PC-9 (cell line): ENCODE measurements around the gene RAB1B.

Experiments
- EZH2 ChIP-seq: fragments of 200-600 bp; sonication (generic); IDR thresholded peaks from 2 replicates; pipeline ENCODE4 v1.8.0; 2017; ENCODE audit warnings: antibody characterized with exemption, low read depth
- TF ChIP-seq, protein P1 (sequence below): fragments of 200-600 bp; sonication (generic); conservative IDR thresholded peaks from 2 replicates; pipeline ENCODE4 v1.6.1; 2017; ENCODE audit warnings: mixed run types, antibody characterized with exemption, mild to moderate bottlenecking, moderate library complexity

DNA sequence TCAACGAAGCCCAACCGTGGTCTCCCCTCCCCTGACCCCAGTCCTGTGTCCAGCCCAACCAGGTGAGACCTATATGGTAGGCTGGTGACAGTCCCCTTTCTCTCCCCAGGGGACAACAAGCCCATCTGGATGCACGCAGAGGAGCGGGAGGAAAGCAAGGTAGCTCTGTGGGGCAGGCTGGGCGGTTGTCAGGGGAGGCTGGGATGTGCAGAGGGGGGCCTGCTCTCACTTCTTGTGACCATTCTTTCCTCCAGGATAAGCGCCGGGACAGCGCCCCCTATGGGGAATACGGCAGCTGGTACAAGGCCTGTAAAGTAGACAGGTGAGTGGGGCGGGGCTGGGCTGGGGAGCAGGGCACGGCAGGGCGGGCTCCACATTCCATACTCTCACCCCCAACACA, 3.5 kb upstream of the RAB1B start:
- TF ChIP-seq, protein P1, sequence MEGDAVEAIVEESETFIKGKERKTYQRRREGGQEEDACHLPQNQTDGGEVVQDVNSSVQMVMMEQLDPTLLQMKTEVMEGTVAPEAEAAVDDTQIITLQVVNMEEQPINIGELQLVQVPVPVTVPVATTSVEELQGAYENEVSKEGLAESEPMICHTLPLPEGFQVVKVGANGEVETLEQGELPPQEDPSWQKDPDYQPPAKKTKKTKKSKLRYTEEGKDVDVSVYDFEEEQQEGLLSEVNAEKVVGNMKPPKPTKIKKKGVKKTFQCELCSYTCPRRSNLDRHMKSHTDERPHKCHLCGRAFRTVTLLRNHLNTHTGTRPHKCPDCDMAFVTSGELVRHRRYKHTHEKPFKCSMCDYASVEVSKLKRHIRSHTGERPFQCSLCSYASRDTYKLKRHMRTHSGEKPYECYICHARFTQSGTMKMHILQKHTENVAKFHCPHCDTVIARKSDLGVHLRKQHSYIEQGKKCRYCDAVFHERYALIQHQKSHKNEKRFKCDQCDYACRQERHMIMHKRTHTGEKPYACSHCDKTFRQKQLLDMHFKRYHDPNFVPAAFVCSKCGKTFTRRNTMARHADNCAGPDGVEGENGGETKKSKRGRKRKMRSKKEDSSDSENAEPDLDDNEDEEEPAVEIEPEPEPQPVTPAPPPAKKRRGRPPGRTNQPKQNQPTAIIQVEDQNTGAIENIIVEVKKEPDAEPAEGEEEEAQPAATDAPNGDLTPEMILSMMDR: peak; percentile 72
- TF ChIP-seq EZH2: no peak
